Epidermal melanocyte (primary cell): Measurements from ENCODE around the gene PPFIA1.
"Not testable (repeated sequence)": the region's sequence is repeated elsewhere in the genome, so short reads cannot be mapped to it uniquely, and the experiment has no call there.

Experiments
- DNase-seq: peaks from one replicate; pipeline ENCODE4 v3.0.0; 2011; ENCODE audit warnings: low spot score; ENCODE audit not compliant: insufficient read length

Gene PPFIA1

DNA sequence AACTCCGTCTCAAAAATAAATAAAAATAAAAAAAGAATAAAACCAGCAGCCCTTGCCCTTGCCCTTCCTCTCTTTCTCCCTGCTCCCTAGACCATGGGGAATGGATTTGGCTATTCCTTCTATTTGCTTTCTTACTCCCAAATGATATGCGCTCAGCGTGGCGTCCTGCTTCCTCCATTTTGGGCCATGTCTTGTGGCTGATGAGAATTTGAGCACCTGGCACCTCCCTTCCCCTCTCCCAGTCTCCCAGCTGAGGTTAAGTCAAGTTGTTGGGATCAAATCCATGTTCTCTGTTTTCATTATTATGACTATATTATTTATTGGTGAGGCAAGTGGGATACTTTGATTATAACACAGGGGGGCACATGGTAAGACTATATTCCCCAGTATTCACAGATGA is 117.1 kb downstream of the PPFIA1 start:
- DNase-seq, result no peak

DNA sequence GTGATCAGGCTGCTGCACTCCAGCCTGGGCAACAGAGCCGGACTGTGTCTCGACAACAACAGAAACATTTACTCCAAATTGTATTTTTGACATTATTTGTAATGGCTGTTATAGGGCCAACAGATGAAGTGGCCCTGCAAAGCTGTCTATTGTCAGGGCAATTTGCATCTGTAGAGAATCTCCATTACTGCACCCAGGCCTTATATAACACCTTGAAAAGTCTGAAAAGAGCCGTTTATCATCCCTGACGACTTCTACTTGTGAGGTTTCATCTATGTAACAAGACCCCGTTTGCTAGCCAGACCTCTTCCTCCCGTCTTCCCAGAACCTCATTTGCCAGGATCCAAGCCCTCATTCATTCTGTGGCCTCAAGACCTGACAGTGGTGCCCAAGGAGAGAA is 118.7 kb downstream of the PPFIA1 start:
- no peak for DNase-seq

DNA sequence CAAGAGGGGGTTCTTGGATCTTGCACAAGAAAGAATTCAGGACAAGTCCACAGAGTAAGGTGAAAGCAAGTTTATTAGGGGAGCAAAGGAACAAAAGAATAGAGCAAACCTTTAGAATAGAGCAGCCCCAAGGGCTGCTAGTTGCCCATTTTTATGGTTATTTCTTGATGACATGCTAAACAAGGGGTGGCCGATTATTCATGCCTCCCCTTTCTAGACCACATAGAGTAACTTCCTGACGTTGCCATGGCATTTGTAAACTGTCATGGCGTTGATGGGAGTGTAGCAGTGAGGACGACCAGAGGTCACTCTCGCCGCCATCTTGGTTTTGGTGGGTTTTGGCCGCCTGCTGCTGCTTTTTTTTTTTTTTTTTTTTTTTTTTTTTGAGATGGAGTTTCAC is 120.4 kb downstream of the PPFIA1 start:
- not testable (repeated sequence) for DNase-seq

DNA sequence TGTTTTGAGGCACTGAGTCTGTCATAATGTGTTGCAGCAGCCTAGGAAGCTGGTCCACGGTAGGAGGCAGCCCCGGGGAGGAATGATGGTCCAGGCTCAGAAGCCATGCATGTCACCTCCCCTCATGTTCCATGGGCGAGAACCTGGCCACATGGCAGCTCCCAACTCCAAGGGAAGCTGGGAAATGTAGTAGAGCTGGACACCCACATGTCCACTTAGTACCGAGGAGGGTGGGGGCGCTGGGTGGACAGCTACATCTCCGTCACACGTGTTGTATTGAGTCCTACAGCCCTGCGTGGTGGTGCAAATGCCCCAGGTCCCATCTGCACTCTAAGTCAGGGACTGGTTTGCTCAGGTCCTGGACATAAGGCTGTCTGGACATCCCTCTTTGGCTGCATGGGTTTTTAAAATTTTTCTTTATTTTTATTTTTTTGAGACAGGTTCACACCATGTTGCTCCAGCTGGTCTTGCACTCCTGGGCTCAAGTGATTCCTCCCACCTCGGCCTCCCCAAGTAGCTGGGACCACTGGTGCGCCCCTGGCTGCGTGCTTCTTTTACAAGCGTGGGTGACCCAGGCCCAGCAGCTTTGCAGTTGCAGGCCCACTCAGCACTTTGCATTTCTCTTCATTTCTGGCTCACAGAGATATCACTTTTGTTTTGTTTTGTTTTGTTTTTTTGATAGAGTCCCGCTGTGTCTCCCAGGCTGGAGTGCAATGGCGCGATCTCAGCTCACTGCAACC is 123.9 kb downstream of the PPFIA1 start:
- DNase-seq, result no peak

DNA sequence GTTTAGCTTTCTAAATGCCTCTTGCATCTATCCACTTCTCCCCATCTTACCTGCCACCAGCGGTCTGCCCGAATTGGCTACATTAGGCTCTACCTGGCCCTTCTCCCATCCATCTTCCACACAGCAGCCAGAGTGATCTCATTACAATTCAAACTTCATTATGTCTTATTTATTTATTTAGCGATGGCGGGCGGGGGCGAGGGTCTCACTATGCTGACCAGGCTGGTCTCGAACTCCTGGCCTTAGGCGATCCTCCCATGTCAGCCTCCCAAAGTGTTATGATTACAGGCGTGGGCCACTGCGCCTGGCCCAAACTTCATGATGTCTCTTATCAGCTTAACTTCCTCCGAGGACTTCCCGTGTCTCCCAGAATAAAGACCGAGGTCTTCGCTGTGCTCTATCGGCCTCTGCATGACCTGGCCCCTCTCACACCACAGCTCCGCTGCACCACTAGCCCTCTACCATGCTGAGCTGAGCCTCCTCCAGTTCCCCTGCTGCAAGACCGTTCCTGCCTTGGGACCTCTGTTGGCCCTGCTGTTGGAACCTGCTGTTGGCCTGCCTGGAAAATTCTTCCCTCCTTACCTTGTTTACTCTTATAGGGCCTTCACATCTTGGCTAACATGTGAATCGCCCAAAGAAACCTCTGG is 127.0 kb downstream of the PPFIA1 start:
- no peak for DNase-seq

DNA sequence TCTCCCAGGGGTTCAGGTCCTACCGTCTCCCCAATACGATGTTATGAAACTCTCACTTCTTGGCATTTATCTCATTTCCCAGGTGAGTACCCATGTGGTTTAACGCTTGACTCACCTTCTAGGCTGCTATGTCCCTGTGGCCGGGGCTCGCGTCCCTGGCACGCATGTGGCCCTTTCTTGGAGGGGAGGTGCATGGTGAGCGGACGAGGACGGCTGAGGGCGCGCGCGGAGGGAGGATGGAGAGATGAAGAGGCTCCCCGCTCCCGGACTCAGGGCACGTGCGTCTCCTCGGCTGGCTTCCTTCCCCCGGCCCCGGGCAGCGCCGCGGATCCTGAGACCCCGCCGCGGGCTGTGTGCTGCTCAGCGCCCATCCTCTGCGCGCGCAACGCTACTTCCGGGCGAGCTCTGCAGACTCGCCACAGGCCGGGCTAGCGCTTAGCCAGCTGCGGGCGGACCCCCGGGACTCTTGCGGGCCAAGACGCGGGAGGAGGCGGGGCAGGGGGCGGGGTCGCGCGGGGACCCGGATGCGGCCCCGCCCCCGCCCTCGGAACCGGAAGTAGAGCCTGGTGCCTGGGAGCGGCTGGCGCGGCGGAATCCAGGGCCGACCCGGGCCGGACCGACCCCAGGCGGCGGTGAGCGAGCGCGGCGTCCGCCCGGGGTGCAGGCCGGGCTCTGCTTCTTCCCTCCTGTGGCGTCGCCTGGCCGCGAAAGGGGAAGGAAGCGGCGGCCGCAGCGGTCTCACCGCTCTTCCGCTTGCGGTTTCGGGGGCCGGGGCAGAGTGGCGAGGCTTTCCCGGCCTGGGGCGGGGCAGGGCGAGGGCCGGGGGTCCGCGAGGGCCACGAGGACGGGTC is 127.7 kb downstream of the PPFIA1 start, which contains the start of gene CTTN:
TSS of gene CTTN (plus strand) at position 547 of the 851 bp plus-strand sequence. CDS start 8,769 bp downstream, outside the sequence.
- DNase-seq, result peak; percentile 86

DNA sequence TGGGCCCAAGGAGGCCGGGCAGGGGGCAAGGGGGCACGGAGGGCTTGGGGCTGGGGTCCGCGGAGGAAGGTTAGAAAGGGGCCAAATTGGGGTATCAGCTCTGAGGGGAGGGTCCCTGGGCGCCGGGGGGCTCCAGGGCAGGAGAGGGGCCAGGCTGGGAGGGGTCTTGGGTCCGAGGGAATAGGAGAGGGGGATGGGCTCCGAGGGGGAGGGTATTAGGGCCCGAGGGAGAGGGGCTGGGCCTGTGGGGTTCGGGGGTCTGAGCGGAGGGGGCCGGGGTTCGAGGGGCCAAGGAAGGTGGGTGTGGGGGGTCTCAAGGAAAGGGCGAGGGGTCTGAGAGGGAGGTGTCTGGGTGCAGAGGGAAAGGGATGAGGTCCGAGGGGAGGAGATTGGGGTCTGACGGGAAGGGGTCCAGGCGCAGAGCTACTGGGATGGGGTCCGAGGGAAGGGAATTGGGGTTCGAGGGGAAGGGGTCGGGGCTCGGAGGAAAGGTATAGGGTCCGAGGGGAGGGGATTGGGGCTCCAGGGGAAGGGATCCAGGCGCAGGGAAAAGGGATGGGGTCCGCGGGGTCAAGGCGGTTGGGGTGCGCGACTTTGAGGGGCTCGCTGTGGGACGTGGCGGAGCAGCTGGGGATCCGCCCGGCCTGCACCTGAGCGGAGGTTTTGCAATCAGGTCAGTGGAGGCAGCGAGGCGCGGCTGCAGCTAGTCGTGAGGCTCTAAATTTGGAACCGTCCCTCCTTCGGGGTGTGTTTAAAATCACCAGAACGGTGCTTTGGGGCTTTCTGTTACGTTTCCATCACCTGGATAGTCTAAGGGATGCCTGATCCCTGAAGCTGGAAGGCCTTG is 128.6 kb downstream of the PPFIA1 start:
- DNase-seq, result no peak

DNA sequence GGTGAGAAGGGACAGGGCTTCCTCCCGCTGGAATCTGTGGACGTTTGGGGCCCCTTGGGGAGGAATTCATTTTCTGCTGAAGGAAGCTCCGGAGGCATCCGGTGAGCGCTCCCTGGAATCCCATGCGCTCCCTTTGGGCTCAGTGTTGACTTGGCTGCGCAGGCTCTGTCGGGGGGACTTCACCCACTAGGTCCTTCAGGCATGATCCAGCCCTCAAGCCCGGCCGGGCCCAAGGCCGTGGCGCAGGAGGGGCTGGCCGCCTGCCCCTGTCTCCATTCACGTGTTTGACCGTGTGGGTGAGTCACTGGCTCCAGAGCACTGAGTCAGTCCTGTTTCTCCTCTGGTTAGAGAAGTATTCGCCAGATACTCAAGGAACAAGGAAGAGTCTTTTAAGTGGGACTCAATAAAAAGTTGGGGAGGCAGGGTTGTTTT is 129.2 kb downstream of the PPFIA1 start:
- DNase-seq, result peak; percentile 79

DNA sequence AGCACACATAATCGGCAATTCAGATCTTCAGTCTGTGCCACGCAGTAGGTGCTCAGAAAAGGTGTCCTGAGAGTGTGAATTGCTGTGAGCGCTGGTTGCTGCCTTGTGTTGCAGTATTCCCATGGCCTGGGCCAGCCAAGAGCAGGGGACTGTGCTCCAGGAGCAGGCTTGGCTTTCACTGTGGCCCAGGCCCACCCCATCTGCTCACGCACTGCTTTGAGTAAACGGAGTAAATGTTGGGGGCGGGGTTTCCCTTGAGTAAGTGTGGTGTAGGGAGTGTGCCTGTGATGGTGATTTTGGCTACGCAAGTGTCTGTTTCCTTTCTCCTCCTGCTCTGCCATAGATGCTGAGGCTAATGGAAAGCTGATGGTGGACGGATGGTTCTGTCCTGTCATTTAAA is 130.2 kb downstream of the PPFIA1 start:
- DNase-seq, result no peak

DNA sequence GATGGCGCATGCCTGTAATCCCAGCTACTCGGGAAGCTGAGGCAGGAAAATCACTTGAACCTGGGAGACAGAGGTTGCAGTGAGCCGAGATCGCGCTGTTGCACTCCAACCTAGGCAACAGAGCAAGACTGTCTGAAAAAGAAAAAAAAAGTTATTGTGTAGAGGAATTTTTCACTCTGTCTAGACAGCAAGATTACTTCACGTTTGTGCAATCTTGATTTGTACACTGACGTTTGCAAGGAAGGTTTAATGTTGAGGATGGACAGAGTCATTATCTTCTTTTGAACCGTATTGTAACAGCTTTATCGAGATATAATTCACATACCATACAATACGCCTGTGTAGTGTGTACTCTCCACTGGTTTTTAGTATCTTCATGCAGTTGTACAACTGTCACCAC is 131.5 kb downstream of the PPFIA1 start:
- no peak for DNase-seq

DNA sequence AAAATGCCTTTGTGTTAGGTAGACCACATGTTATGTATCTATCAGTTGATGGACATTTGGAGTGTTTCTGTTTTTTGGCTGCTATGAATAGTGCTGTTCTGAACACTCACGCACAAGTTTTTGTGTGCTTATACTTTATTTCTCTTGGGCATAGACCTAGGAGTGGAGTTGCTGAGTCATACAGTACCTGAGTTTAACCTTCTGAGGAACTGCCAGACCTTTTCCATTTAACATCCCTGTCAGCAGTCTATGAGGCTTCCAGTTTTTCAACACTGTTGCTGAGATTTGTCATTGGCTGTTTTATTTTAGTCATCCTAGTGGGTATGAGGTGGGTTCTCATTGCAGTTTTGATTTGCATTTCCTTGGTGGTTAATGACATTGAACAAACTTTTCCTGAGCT is 132.2 kb downstream of the PPFIA1 start:
- DNase-seq, result no peak

DNA sequence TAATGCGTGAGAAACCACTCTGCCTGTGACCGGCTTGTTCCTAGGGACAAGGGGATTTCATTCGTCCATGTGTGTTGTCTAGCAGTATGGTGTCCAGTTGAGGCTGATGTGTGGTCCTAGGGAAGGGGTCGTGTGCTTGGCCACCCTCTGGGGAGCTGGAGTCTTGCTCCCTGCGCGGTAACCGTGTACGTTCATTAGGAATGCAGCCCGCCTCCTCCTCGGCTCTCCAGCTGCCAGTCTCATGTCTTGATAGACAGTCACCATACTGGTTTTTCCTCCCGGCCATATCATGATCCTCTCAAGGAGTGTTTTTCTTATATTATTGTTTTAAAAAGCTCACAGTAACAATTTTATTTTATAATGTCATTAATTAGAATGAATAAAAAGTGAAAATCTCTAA is 133.8 kb downstream of the PPFIA1 start:
- no peak for DNase-seq

DNA sequence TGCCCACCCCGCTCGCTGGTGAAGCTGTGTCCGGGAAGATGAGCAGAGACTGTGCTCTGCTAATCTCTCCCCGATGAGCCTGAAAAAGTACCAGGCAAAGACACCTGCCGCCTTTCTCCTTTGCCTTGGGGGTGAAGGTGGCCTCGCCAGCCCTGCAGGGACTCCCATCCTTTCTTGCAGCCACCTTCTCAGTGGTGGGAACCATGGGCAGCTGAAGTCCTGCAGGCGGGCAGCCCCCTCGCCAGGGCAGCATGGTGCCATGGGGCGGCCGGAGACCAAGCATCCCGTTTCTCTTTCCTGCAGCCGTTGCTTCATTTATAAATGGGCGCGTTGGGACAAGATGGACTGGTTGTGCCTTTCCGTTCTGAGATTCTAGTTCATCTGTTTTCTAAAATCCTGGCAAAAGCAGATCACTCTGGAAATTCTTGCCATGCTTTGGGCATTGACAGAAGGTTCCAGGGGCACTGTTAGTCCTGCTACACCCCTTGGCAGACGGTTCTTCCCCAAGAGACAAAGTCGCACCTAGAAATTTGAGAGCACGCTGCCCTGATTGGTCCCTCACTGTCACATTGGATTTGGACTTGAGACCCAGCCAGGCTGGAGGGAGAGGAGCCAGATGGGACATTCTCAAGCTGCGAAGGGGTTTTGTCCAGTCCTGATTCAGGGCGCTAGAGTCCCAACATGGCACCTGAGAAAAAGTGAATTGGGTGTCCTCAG is 135.3 kb downstream of the PPFIA1 start:
- no peak for DNase-seq

DNA sequence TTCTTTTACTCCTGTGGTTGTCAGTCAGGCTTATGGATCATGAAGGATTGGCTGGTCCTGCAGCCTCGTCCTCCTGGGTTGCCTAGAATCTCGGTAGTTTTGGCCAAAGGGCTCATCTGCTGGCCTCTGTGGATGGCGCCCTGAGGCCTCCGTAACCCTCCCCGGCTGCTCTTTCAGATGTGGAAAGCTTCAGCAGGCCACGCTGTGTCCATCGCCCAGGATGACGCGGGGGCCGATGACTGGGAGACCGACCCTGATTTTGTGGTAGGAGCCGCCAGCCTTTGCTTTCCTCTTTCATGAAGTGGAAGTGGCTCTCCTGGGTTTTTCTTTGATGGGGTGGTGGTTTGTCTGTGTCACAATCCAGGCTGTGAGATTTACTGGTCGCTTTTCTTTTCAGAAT is 136.6 kb downstream of the PPFIA1 start:
- DNase-seq, result no peak

DNA sequence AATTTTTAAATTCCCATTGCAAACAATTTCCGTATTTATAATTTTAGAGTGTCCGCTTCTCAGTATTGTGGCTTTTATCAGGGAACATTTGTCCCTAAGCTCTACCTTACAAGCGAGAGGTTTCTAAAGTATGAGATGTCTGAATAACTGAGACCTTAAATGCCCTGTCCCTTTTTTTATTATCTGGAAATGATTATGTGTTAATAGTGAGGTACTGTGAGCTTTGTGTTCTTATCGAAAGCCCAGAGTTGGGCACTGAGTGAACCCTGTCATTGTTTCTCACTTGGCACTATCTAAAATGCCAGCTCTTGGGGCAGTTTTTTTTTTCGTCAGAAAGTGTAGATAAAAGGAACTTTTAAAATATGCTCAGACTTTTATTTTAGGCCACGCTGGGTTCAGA is 137.3 kb downstream of the PPFIA1 start:
- no peak for DNase-seq

DNA sequence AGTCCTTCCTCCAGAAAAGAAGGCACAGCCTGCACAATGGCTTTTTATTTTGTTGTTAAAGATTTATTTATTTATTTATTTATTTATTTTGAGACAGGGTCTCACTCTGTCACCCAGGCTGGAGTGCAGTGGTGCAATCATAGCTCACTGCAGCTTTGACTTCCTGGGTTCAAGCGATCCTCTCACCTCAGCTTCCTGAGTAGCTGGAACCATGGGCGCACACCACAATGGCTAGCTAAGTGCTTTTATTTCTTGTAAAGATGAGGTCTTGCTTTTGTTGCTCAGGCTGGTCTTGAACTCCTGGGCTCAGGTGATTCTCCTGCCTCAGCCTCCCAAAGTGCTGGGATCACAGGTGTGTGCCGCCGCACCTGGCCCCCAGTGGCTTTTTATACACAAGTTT is 137.8 kb downstream of the PPFIA1 start:
- DNase-seq, result not testable (repeated sequence)

DNA sequence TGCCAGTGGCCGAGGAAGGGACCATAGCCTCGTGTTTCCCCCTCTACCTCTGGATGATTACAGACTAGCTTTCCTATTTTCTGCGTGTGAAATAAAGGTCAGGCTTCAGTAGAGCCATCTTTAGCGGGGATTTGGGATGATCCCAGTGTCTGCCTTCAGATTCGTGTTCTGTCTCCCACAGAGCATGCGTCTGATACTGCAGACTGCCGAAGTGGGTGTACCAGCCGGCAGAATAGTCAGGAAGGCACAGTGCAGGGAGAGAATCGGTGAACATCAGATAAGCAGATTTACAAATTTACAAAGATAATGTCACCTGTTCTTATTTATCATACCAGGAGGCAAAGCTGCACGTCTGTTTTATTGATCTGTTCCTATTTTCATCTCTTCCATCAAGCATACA is 138.9 kb downstream of the PPFIA1 start:
- DNase-seq, result no peak

DNA sequence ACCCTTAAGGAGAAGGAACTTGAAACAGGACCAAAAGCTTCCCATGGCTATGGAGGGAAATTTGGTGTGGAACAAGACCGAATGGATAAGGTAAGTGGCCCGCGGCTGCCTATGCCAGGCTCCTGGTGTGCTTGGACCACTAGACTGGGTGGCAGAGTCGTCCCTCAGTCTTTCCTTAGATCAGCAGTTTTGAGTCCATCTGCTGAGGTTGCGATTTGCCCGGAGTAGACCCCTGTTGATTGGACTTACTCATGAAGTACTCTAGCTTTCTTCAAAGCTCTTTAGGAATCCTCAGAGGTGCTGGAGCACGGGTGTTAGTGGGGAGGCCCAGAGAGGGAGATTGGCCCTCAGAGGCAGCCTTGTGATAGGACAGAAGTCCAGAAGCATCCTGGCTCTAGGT is 139.4 kb downstream of the PPFIA1 start:
- DNase-seq, result no peak

DNA sequence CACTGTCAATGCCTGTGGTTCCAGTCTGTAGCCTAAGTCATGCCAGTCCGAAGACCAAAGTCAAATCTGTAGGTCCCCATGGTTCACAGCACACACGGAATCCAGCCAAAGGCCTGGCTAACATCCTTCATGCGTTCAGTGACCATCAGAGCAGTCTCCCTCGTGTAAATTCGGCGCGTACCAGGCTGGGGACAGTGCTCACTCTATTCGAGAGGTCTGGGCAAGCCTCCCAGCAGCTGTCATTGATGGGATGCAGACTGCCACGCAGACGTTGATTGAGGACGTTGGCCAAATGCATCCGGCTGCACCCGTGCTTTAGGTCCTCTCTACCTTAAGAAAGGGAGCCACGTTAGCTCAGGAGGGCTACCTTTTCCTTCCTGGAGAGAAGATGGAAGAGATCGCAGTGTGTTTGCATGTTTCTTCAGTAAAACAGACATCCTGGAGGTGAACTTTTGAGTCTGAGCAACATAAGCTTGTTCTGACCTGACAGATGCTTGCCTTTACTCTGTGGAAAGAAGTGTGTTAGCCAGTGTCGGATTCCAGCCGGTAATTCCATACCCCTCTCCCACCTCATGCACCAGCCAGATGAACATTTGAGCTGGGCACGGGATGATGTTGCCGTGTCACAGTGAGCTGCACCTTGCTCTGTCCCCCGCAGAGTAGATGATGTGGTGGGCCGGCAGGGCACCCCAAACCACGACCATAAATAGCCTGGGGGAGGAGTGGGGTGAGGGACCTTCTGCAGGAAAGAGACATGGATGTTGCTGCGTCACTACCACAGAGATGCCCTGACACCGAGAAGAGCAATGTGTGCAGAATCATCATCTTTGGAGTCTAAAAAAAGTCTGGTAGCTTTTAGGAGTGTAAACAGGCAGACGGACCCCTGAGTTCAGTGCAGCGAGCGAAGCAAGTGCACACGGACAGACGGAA is 140.1 kb downstream of the PPFIA1 start:
- no peak for DNase-seq
